SK-N-SH (cell line): ENCODE data around the gene SEL1L2. TPM values are rescaled to one million over a fixed set of nuclear protein-coding genes. Genes with fewer than 3 reads are reported as not detected.

Experiments
- CTCF ChIA-PET: fragments of 300-600, 350-600 bp; formaldehyde crosslinking; extraction: SDS; loops from one replicate; lab custom pipeline; 2021; lab: Yijun Ruan, JAX
- POLR2A ChIA-PET: fragments of 350-600 bp; sonication (Branson Sonifier 250); formaldehyde crosslinking; extraction: SDS; loops from one replicate; lab custom pipeline; 2020; ENCODE audit warnings: antibody characterized with exemption, inconsistent platforms; lab: Yijun Ruan, JAX
- DNase-seq: peaks from one replicate; pipeline ENCODE4 v3.0.0; 2012
- H2AFZ ChIP-seq: fragments of 200-600 bp; sonication (generic); 2 replicates; pipeline ENCODE4 v1.8.1; 2016; ENCODE audit warnings: antibody characterized with exemption, mild to moderate bottlenecking, low read depth
- H3F3A ChIP-seq: fragments of 200-600 bp; sonication (generic); replicated peaks from 2 replicates; pipeline ENCODE3; 2016; ENCODE audit warnings: antibody characterized with exemption, mild to moderate bottlenecking; ENCODE audit not compliant: insufficient read depth
- H3K27ac ChIP-seq, 2 experiments: fragments of 200-500 bp in 1 of 2; fragments of 200-600 bp in 1 of 2; sonication (Bioruptor generic) in 1 of 2; sonication (generic), shearing (Covaris generic) in 1 of 2; 2 replicates each; pipeline versions ENCODE4 v1.5.1 to v1.6.1; 2014 to 2016; ENCODE audit warnings: low read depth in 2 of 2, inconsistent platforms in 1 of 2, low read length in 1 of 2, mild to moderate bottlenecking in 1 of 2, mixed read lengths in 1 of 2
- H3K27me3 ChIP-seq: fragments of 200-600 bp; sonication (generic), shearing (Covaris generic); 2 replicates; pipeline ENCODE4 v1.6.1; 2016; ENCODE audit warnings: mixed run types; ENCODE audit not compliant: insufficient read depth
- H3K36me3 ChIP-seq, 2 experiments: fragments of 200-500 bp in 1 of 2; fragments of 200-600 bp in 1 of 2; sonication (Bioruptor generic) in 1 of 2; sonication (generic) in 1 of 2; replicated peaks in 1 of 2; 2 replicates each; pipeline versions ENCODE3 to v1.5.1; 2014 to 2016; ENCODE audit warnings: low read length in 1 of 2, mild to moderate bottlenecking in 1 of 2; ENCODE audit not compliant: insufficient read depth in 2 of 2, control insufficient read depth in 1 of 2
- H3K4me1 ChIP-seq, 2 experiments: fragments of 200-500 bp in 1 of 2; fragments of 200-600 bp in 1 of 2; sonication (Bioruptor generic) in 1 of 2; sonication (generic), shearing (Covaris generic) in 1 of 2; 2 replicates each; pipeline versions ENCODE4 v1.5.1 to v1.6.1; 2014 to 2016; ENCODE audit warnings: low read depth in 1 of 2, low read length in 1 of 2, mixed run types in 1 of 2; ENCODE audit not compliant: insufficient read depth in 2 of 2, control insufficient read depth in 1 of 2
- H3K4me2 ChIP-seq: fragments of 200-600 bp; sonication (generic), shearing (Covaris generic); 2 replicates; pipeline ENCODE4 v1.6.1; 2017; ENCODE audit warnings: mixed run types
- H3K4me3 ChIP-seq, 2 experiments: fragments of 200-500 bp in 1 of 2; fragments of 200-600 bp in 1 of 2; sonication (Bioruptor generic) in 1 of 2; sonication (generic), shearing (Covaris generic) in 1 of 2; 2 replicates each; pipeline versions ENCODE4 v1.5.1 to v1.8.1; 2014 to 2016; ENCODE audit warnings: low read depth in 2 of 2, inconsistent platforms in 1 of 2, low read length in 1 of 2, mild to moderate bottlenecking in 1 of 2, mixed read lengths in 1 of 2, moderate library complexity in 1 of 2
- H3K79me2 ChIP-seq: fragments of 200-600 bp; sonication (generic); 2 replicates; pipeline ENCODE4 v1.8.1; 2017; ENCODE audit warnings: mild to moderate bottlenecking; ENCODE audit not compliant: insufficient read depth
- H3K9ac ChIP-seq: fragments of 200-600 bp; sonication (generic); 2 replicates; pipeline ENCODE4 v1.6.1; 2017; ENCODE audit warnings: mixed run types
- H3K9me2 ChIP-seq: fragments of 200-600 bp; sonication (generic); 2 replicates; pipeline ENCODE4 v1.6.1; 2017; ENCODE audit warnings: mixed run types
- H3K9me3 ChIP-seq: fragments of 200-600 bp; sonication (generic); 2 replicates; pipeline ENCODE4 v1.6.1; 2017; ENCODE audit warnings: mixed run types, mild to moderate bottlenecking, moderate library complexity
- H4K20me1 ChIP-seq: fragments of 200-600 bp; sonication (generic); 2 replicates; pipeline ENCODE4 v1.6.1; 2017; ENCODE audit warnings: mild to moderate bottlenecking, mixed run types; ENCODE audit not compliant: insufficient read depth
- CHD2 ChIP-seq: fragments of 150-350 bp; IDR thresholded peaks from 2 replicates; pipeline ENCODE4 v1.6.1; 2018; ENCODE audit warnings: low read length; ENCODE audit not compliant: partially characterized antibody
- ELF1 ChIP-seq: IDR thresholded peaks from 2 replicates; pipeline ENCODE4 v1.4.0; 2012
- EP300 ChIP-seq, 2 experiments: IDR thresholded peaks; 2 replicates each; pipeline versions ENCODE4 v1.4.0 to v1.6.1; 2012; ENCODE audit warnings: borderline replicate concordance in 1 of 2, low read depth in 1 of 2, low read length in 1 of 2
- FOXJ3 ChIP-seq: sonication (generic); formaldehyde crosslinking; IDR thresholded peaks from 2 replicates; pipeline ENCODE4 v1.5.1; 2020; ENCODE audit warnings: mild to moderate bottlenecking, missing genetic modification reagents
- MXI1 ChIP-seq: IDR thresholded peaks from 2 replicates; pipeline ENCODE4 v1.6.1; 2012; ENCODE audit warnings: mild to moderate bottlenecking, low read depth, low read length, improper control_type of control experiment
- RAD21 ChIP-seq: IDR thresholded peaks from 2 replicates; pipeline ENCODE4 v1.6.1; 2012; ENCODE audit warnings: mild to moderate bottlenecking, low read length
- SIN3A ChIP-seq: IDR thresholded peaks from 2 replicates; pipeline ENCODE4 v1.6.1; 2012; ENCODE audit warnings: low read depth, mild to moderate bottlenecking, low read length, moderate library complexity, borderline replicate concordance
- TCF12 ChIP-seq: IDR thresholded peaks from 2 replicates; pipeline ENCODE4 v1.4.0; 2012
- TEAD4 ChIP-seq: IDR thresholded peaks from 2 replicates; pipeline ENCODE4 v1.4.0; 2012; ENCODE audit warnings: mild to moderate bottlenecking, borderline replicate concordance; ENCODE audit not compliant: insufficient read depth
- ZBTB33 ChIP-seq: IDR thresholded peaks from 2 replicates; pipeline ENCODE4 v1.4.0; 2012; ENCODE audit warnings: low read depth, borderline replicate concordance
- WGBS: methylation state at CpG from one replicate; pipeline ENCODE4 v1.1.6; 2017; ENCODE audit warnings: low lambda C conversion rate; 5-methylcytosine and 5-hydroxymethylcytosine counted together
- polyA plus RNA-seq, 3 experiments: library from polyadenylated mRNA; depleted of rRNA; stranded (reverse); fragments of >200 nt; gene quantifications; 2 replicates each; pipeline ENCODE4 v1.2.3, GENCODE V29; 2012
- TF ChIP-seq, protein P1 (sequence below): IDR thresholded peaks from 2 replicates; pipeline ENCODE4 v1.4.0; 2012; ENCODE audit warnings: low read depth, borderline replicate concordance
- TF ChIP-seq, protein P2 (sequence below): IDR thresholded peaks from 2 replicates; pipeline ENCODE4 v1.6.1; 2012; ENCODE audit warnings: mild to moderate bottlenecking, low read depth, low read length, moderate library complexity
- TF ChIP-seq, protein P3 (sequence below): IDR thresholded peaks from 2 replicates; pipeline ENCODE4; 2012

Gene SEL1L2
- polyA plus RNA-seq, 1 of the 3 experiments (the other 2 are of a cell fraction): not detected

GRCh38 chr20:13814672-13815071, 175.7 kb downstream of the SEL1L2 start:
- Histone ChIP-seq H4K20me1 (no peaks in the 10 kb centered on the region), H3K36me3 (peaks cover 56 to 88% of the 10 kb centered on the region in 2 experiments), H3F3A (peaks cover 4% of the 10 kb centered on the region), H3K4me1 (peaks cover 0 to 10% of the 10 kb centered on the region in 2 experiments; a peak in 1 of 4 replicates), H3K9me2 (no peaks in the 10 kb centered on the region), H3K9ac (no peak overlapping the region), H3K9me3 (no peaks in the 10 kb centered on the region), H3K79me2 (no peaks in the 10 kb centered on the region), H3K4me3 (no peak overlapping the region), H2AFZ (no peak overlapping the region), H3K4me2 (no peak overlapping the region), H3K27me3 (no peaks in the 10 kb centered on the region), H3K27ac (no peak overlapping the region)
- DNase-seq: no peak
- 100% methylated on average over 4 of the region's 4 CpGs for WGBS
- ChIA-PET CTCF (no interaction called here), POLR2A (no interaction called here)
- TF ChIP-seq EP300 (IDR thresholded peaks at IDR 0.05; ENCODE audit: borderline replicate concordance in 1 of 2, low read depth in 1 of 2, low read length in 1 of 2): no peak
- TF ChIP-seq, protein P1, sequence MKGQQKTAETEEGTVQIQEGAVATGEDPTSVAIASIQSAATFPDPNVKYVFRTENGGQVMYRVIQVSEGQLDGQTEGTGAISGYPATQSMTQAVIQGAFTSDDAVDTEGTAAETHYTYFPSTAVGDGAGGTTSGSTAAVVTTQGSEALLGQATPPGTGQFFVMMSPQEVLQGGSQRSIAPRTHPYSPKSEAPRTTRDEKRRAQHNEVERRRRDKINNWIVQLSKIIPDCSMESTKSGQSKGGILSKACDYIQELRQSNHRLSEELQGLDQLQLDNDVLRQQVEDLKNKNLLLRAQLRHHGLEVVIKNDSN: no peak
- no peak for TF ChIP-seq TEAD4
- TF ChIP-seq, protein P2, sequence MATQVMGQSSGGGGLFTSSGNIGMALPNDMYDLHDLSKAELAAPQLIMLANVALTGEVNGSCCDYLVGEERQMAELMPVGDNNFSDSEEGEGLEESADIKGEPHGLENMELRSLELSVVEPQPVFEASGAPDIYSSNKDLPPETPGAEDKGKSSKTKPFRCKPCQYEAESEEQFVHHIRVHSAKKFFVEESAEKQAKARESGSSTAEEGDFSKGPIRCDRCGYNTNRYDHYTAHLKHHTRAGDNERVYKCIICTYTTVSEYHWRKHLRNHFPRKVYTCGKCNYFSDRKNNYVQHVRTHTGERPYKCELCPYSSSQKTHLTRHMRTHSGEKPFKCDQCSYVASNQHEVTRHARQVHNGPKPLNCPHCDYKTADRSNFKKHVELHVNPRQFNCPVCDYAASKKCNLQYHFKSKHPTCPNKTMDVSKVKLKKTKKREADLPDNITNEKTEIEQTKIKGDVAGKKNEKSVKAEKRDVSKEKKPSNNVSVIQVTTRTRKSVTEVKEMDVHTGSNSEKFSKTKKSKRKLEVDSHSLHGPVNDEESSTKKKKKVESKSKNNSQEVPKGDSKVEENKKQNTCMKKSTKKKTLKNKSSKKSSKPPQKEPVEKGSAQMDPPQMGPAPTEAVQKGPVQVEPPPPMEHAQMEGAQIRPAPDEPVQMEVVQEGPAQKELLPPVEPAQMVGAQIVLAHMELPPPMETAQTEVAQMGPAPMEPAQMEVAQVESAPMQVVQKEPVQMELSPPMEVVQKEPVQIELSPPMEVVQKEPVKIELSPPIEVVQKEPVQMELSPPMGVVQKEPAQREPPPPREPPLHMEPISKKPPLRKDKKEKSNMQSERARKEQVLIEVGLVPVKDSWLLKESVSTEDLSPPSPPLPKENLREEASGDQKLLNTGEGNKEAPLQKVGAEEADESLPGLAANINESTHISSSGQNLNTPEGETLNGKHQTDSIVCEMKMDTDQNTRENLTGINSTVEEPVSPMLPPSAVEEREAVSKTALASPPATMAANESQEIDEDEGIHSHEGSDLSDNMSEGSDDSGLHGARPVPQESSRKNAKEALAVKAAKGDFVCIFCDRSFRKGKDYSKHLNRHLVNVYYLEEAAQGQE: no peak
- no peak for TF ChIP-seq SIN3A
- no peak for TF ChIP-seq FOXJ3 (CRISPR knock-in tag)
- no peak for TF ChIP-seq MXI1
- TF ChIP-seq TCF12: no peak
- no peak for TF ChIP-seq ELF1

DNA sequence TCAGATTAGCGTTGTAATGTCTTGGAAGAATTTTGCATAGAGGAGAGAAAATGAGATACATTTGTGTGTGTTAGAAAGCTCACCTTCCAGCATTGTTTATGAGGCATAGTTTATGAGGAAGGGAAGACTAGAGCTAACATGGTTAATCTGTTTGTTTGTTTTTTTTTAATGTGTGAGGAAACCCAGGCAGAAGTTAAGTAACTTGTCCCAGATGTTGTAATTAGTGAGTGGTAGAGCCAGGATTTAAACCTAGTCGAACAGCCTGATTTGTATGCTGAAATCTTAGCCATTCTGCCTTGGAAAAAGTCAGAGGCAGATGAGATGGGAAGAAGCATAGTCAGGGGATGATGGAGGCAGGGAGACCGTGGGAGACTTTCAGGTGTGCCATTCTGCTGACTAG, 176.5 kb downstream of the SEL1L2 start:
- Histone ChIP-seq H4K20me1 (no peaks in the 10 kb centered on the region), H3K4me2 (no peak overlapping the region), H3K9me3 (no peaks in the 10 kb centered on the region), H3F3A (peaks cover 2% of the 10 kb centered on the region), H3K9ac (no peak overlapping the region), H3K9me2 (no peaks in the 10 kb centered on the region), H3K4me1 (peaks cover 0 to 10% of the 10 kb centered on the region in 2 experiments; a peak in 1 of 4 replicates), H3K79me2 (no peaks in the 10 kb centered on the region), H2AFZ (no peak overlapping the region), H3K36me3 (peaks cover 62 to 95% of the 10 kb centered on the region in 2 experiments), H3K27me3 (no peaks in the 10 kb centered on the region), H3K4me3 (no peak overlapping the region), H3K27ac (no peak overlapping the region)
- POLR2A ChIA-PET: no interaction called here
- CTCF ChIA-PET: interaction anchor here (1.0 kb wide), 1 partner anchor 241 kb away, joined by 5 read pairs; no protein-coding TSS in a partner anchor
- 77% methylated on average over 3 of the region's 3 CpGs for WGBS
- DNase-seq: no peak
- TF ChIP-seq, protein P3, sequence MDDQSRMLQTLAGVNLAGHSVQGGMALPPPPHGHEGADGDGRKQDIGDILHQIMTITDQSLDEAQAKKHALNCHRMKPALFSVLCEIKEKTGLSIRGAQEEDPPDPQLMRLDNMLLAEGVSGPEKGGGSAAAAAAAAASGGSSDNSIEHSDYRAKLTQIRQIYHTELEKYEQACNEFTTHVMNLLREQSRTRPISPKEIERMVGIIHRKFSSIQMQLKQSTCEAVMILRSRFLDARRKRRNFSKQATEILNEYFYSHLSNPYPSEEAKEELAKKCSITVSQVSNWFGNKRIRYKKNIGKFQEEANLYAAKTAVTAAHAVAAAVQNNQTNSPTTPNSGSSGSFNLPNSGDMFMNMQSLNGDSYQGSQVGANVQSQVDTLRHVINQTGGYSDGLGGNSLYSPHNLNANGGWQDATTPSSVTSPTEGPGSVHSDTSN: no peak
- TF ChIP-seq ZBTB33 (no peak), CHD2 (no peak), RAD21 (no peak)
